Measurements from ENCODE around the gene SNPH.
A peak's percentile ranks its signal among the peaks of the same experiment; 100 is the strongest.

Gene SNPH

DNA sequence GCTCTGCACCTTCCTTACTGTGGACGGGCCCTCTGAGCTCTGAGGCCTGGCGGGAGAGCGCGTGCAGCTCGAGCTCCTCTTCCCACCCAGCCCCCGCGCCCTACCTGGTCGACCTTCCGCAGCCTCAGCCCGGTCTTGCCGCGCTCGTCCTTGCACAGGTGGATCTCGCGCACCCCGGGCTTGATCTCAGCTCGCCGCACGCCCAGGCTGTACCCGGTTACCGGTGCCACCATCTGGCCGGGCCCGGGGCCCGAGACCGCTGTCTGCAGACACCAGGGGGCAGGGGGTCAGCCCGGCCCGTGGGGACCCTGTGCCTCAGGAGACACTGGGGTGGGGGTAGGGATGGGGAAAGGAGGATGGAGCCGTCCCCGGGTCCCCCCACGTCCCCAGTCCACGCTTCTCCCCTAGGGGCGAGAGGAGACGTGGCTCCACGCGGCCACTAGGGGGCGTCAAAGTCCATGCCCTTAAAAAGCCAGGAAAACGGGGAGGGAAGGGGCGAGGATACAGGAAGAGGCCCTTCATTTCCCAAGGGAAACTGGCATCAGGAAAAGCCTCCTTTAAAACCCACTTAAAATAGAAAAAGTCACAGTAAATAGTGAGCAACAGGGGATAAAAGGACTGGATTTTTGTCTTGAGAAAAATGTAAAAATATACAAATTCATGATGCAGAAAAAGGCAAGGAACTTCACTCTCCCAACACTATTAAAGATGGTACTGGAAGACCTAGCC lies 47.3 kb downstream of the SNPH start (continued):
- TF ChIP-seq, protein P1, sequence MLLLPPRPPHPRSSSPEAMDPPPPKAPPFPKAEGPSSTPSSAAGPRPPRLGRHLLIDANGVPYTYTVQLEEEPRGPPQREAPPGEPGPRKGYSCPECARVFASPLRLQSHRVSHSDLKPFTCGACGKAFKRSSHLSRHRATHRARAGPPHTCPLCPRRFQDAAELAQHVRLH (tag by site-specific recombination; IDR thresholded peaks at IDR 0.05): no peak
- TF ChIP-seq, protein P2, sequence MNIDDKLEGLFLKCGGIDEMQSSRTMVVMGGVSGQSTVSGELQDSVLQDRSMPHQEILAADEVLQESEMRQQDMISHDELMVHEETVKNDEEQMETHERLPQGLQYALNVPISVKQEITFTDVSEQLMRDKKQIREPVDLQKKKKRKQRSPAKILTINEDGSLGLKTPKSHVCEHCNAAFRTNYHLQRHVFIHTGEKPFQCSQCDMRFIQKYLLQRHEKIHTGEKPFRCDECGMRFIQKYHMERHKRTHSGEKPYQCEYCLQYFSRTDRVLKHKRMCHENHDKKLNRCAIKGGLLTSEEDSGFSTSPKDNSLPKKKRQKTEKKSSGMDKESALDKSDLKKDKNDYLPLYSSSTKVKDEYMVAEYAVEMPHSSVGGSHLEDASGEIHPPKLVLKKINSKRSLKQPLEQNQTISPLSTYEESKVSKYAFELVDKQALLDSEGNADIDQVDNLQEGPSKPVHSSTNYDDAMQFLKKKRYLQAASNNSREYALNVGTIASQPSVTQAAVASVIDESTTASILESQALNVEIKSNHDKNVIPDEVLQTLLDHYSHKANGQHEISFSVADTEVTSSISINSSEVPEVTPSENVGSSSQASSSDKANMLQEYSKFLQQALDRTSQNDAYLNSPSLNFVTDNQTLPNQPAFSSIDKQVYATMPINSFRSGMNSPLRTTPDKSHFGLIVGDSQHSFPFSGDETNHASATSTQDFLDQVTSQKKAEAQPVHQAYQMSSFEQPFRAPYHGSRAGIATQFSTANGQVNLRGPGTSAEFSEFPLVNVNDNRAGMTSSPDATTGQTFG (tag by site-specific recombination; IDR thresholded peaks at IDR 0.05; ENCODE audit: borderline replicate concordance): no peak
- TF ChIP-seq ZSCAN16 (tag by site-specific recombination; IDR thresholded peaks at IDR 0.05) (no peak), MYNN (tag by site-specific recombination; IDR thresholded peaks at IDR 0.05; ENCODE audit: borderline replicate concordance) (no peak), ZNF404 (tag by site-specific recombination; IDR thresholded peaks at IDR 0.05) (no peak), BCL11A (tag by site-specific recombination; IDR thresholded peaks at IDR 0.05; ENCODE audit: low read depth) (no peak), ZSCAN30 (tag by site-specific recombination; IDR thresholded peaks at IDR 0.05) (0 out of 2 replicates have a peak, but pooled peaks have one; percentile 15), YY1 (tag by site-specific recombination; IDR thresholded peaks at IDR 0.05) (no peak), ZNF2 (tag by site-specific recombination; IDR thresholded peaks at IDR 0.05) (peak; percentile 97), ZBTB21 (tag by site-specific recombination; IDR thresholded peaks at IDR 0.05) (no peak), ZNF610 (tag by site-specific recombination; IDR thresholded peaks at IDR 0.05; ENCODE audit: borderline replicate concordance) (no peak), SETDB1 (IDR thresholded peaks at IDR 0.05; ENCODE audit: insufficient read length, low read length) (no peak), IKZF3 (tag by site-specific recombination; IDR thresholded peaks at IDR 0.05) (peak; percentile 97), ZNF596 (tag by site-specific recombination; IDR thresholded peaks at IDR 0.05) (no peak), ZNF548 (tag by site-specific recombination; IDR thresholded peaks at IDR 0.05) (no peak), ZNF561 (tag by site-specific recombination; IDR thresholded peaks at IDR 0.05; ENCODE audit: borderline replicate concordance) (no peak), ZNF48 (tag by site-specific recombination; IDR thresholded peaks at IDR 0.05) (no peak), ZNF629 (tag by site-specific recombination; IDR thresholded peaks at IDR 0.05) (0 out of 2 replicates have a peak, but pooled peaks have one; percentile 10), YY2 (tag by site-specific recombination; IDR thresholded peaks at IDR 0.05) (no peak), ZNF426 (tag by site-specific recombination; IDR thresholded peaks at IDR 0.05) (no peak), ZNF354C (tag by site-specific recombination; IDR thresholded peaks at IDR 0.05; ENCODE audit: borderline replicate concordance, low read depth) (no peak), ZNF558 (tag by site-specific recombination; IDR thresholded peaks at IDR 0.05) (no peak), SP7 (tag by site-specific recombination; IDR thresholded peaks at IDR 0.05) (0 out of 2 replicates have a peak, but pooled peaks have one; percentile 24)
- TF ChIP-seq, protein P3, sequence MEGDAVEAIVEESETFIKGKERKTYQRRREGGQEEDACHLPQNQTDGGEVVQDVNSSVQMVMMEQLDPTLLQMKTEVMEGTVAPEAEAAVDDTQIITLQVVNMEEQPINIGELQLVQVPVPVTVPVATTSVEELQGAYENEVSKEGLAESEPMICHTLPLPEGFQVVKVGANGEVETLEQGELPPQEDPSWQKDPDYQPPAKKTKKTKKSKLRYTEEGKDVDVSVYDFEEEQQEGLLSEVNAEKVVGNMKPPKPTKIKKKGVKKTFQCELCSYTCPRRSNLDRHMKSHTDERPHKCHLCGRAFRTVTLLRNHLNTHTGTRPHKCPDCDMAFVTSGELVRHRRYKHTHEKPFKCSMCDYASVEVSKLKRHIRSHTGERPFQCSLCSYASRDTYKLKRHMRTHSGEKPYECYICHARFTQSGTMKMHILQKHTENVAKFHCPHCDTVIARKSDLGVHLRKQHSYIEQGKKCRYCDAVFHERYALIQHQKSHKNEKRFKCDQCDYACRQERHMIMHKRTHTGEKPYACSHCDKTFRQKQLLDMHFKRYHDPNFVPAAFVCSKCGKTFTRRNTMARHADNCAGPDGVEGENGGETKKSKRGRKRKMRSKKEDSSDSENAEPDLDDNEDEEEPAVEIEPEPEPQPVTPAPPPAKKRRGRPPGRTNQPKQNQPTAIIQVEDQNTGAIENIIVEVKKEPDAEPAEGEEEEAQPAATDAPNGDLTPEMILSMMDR (tag by site-specific recombination; IDR thresholded peaks at IDR 0.05): peak; percentile 50
- TF ChIP-seq, protein P4, sequence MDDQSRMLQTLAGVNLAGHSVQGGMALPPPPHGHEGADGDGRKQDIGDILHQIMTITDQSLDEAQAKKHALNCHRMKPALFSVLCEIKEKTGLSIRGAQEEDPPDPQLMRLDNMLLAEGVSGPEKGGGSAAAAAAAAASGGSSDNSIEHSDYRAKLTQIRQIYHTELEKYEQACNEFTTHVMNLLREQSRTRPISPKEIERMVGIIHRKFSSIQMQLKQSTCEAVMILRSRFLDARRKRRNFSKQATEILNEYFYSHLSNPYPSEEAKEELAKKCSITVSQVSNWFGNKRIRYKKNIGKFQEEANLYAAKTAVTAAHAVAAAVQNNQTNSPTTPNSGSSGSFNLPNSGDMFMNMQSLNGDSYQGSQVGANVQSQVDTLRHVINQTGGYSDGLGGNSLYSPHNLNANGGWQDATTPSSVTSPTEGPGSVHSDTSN (CRISPR knock-in tag; IDR thresholded peaks at IDR 0.05): no peak
- TF ChIP-seq, protein P5, sequence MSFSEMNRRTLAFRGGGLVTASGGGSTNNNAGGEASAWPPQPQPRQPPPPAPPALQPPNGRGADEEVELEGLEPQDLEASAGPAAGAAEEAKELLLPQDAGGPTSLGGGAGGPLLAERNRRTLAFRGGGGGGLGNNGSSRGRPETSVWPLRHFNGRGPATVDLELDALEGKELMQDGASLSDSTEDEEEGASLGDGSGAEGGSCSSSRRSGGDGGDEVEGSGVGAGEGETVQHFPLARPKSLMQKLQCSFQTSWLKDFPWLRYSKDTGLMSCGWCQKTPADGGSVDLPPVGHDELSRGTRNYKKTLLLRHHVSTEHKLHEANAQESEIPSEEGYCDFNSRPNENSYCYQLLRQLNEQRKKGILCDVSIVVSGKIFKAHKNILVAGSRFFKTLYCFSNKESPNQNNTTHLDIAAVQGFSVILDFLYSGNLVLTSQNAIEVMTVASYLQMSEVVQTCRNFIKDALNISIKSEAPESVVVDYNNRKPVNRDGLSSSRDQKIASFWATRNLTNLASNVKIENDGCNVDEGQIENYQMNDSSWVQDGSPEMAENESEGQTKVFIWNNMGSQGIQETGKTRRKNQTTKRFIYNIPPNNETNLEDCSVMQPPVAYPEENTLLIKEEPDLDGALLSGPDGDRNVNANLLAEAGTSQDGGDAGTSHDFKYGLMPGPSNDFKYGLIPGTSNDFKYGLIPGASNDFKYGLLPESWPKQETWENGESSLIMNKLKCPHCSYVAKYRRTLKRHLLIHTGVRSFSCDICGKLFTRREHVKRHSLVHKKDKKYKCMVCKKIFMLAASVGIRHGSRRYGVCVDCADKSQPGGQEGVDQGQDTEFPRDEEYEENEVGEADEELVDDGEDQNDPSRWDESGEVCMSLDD (tag by site-specific recombination; IDR thresholded peaks at IDR 0.05): peak; percentile 47; the same call in 1 of the 2 replicates
- TF ChIP-seq, protein P6, sequence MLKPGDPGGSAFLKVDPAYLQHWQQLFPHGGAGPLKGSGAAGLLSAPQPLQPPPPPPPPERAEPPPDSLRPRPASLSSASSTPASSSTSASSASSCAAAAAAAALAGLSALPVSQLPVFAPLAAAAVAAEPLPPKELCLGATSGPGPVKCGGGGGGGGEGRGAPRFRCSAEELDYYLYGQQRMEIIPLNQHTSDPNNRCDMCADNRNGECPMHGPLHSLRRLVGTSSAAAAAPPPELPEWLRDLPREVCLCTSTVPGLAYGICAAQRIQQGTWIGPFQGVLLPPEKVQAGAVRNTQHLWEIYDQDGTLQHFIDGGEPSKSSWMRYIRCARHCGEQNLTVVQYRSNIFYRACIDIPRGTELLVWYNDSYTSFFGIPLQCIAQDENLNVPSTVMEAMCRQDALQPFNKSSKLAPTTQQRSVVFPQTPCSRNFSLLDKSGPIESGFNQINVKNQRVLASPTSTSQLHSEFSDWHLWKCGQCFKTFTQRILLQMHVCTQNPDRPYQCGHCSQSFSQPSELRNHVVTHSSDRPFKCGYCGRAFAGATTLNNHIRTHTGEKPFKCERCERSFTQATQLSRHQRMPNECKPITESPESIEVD (tag by site-specific recombination; IDR thresholded peaks at IDR 0.05): no peak; the same call in 1 of the 2 replicates
- TF ChIP-seq, protein P7, sequence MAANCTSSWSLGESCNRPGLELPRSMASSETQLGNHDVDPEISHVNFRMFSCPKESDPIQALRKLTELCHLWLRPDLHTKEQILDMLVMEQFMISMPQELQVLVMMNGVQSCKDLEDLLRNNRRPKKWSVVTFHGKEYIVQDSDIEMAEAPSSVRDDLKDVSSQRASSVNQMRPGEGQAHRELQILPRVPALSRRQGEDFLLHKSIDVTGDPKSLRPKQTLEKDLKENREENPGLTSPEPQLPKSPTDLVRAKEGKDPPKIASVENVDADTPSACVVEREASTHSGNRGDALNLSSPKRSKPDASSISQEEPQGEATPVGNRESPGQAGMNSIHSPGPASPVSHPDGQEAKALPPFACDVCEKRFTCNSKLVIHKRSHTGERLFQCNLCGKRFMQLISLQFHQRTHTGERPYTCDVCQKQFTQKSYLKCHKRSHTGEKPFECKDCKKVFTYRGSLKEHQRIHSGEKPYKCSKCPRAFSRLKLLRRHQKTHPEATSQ (tag by site-specific recombination; IDR thresholded peaks at IDR 0.05): no peak
